Fibroblast of pulmonary artery (primary cell): ENCODE measurements around the gene NPIPA3.
"Not testable (repeated sequence)": the region's sequence is repeated elsewhere in the genome, so short reads cannot be mapped to it uniquely, and the experiment has no call there.

Experiments used
- DNase-seq: peaks from one replicate; pipeline ENCODE4 v3.0.0-alpha.2; 2010; ENCODE audit warnings: low read depth
- H3K4me3 ChIP-seq: replicated peaks from 2 replicates; pipeline ENCODE4 v1.5.1; 2011; ENCODE audit warnings: low read depth, mild to moderate bottlenecking, control low read depth, low read length, moderate library complexity
- CTCF ChIP-seq: IDR thresholded peaks from 2 replicates; pipeline ENCODE4 v1.5.1; 2011; ENCODE audit warnings: mild to moderate bottlenecking, control low read depth, low read length, inconsistent platforms; ENCODE audit errors: missing control alignments

Gene NPIPA3

DNA sequence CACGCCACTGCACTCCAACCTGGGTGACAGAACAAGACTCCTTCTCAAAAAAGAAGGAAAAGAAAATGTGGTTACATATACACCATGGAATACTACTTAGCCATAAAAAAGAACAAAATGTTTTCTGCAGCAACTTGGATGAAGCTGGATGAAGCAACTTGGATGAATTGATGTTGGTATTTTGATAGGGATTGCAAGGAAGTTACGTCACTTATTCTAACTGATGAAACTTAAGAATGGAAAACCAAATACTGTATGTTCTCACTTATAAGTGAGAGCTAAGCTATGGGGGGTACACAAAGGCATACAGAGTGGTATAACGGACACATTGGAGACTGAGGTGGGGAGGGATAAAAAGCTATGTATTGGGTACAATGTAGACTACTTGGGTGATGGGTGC lies 26.6 kb upstream of the NPIPA3 start:
- no peak for DNase-seq
- no peak for TF ChIP-seq CTCF
- no peak overlapping the region for H3K4me3 ChIP-seq

DNA sequence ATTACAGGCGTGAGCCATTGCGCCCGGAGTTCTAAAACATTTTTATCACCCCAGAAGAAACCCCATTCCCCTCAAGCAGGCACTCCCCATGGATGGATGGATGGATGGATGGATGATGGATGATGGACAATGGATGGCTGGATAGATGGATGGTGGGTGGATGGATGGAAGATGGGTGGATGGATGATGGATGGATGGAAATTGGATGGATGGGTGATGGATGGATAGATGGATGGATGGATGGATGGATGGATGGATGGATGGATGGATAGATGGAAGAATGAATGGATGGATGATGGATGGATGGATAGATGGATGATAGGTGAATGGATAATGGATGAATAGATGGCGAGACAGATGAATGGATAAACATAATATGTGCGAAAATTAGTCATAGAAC lies 25.6 kb upstream of the NPIPA3 start:
- TF ChIP-seq CTCF, result no peak
- H3K4me3 ChIP-seq, result no peak overlapping the region
- no peak for DNase-seq

DNA sequence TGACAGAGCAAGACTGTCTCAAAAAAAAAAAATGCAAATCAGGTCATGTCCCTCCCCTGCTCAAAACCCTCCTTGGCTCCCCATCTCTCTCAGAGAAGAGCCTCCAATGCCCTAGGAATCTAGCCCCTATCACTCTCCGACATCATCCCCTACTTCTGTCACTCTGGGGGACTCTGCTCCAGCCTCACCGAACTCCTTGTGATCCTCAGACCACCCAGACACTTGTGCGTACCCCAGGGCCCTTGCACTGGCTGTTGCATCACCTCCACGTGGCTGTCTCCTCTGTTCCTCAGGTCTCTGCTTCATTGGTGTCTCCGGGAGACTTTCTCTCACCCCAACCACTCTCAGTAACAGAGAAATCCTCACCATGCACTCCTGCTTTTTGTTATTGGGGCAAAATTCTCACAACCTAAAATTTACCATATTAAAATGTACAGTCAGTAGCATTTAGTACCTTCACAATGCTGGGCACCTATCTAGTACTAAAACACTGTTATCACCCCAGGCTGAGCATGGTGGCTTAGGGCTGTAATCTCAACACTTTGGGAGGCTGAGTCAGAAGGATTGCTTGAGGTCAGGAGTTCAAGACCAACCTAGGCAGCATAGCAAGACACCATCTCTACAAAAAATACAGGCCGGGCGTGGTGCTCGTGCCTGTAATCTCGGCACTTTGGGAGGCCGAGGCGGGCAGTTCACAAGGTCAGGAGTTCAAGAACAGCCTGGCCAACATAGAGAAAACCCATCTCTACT lies 24.3 kb upstream of the NPIPA3 start:
- DNase-seq, result no peak
- H3K4me3 ChIP-seq, result no peak overlapping the region
- no peak for TF ChIP-seq CTCF

DNA sequence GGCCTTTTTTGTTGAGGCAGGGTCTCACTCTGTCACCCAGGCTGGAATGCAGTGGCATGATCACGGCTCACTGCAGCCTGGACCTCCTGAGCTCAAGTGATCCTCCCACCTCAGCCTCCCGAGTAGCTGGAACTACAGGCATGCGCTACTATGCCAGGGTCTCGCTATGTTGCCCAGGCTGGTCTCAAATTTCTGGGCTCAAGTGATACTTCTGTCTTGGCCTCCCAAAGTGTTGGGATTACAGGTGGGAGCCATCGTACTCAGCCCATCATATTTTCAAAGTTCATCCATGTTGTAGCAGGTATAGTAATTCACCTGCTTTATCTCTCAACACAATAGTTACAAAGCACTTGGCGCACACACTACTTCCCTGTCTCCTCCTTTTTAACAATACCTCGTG lies 22.8 kb upstream of the NPIPA3 start:
- H3K4me3 ChIP-seq, DNase-seq: not testable (repeated sequence)

GRCh38 chr16:14681115-14681514 lies 22.1 kb upstream of the NPIPA3 start:
- no peak for DNase-seq
- no peak overlapping the region for H3K4me3 ChIP-seq
- TF ChIP-seq CTCF, result no peak

GRCh38 chr16:14682121-14682520 lies 21.1 kb upstream of the NPIPA3 start:
- no peak for TF ChIP-seq CTCF
- no peak overlapping the region for H3K4me3 ChIP-seq
- DNase-seq, result no peak

DNA sequence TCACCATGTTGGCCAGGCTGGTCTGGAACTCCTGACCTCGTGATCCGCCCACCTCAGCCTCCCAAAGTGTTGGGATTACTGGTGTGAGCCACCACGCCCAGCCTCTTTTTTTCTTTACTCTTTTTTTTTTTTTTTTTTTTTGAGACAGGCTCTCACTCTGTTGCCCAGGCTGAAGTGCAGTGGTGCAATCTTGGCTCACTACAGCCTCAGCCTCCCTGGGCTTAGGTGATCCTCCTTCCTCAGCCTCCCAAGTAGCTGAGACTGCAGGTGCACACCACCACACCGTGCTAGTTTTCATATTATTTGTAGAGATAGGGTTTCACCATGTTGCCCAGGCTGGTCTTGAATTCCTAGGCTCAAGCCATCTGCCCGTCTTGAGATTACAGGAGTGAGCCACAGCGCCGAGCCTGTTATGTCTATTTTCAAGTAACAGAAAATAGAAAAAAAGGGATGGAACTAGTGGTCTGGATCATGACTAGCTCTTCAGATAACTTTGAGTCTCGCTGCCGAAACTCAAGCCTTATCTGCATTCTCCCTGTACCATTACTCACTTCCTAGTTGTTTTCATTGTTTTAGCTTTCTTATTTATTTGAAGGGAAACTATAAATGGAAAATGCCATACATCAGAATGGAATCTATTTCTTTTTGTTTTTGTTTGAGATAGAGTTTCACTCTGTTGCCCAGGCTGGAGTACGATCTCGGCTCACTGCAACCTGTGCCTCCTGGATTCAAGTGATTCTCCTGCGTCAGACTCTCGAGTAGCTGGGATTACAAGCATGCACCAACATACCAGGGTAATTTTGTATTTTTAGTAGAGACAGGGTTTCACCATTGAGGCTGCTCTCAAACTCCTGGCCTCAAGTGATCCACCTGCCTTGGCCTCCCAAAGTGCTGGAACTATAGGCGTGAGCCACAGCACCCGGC lies 17.1 kb upstream of the NPIPA3 start:
- not testable (repeated sequence) for H3K4me3 ChIP-seq
- peak; percentile 85 for DNase-seq

DNA sequence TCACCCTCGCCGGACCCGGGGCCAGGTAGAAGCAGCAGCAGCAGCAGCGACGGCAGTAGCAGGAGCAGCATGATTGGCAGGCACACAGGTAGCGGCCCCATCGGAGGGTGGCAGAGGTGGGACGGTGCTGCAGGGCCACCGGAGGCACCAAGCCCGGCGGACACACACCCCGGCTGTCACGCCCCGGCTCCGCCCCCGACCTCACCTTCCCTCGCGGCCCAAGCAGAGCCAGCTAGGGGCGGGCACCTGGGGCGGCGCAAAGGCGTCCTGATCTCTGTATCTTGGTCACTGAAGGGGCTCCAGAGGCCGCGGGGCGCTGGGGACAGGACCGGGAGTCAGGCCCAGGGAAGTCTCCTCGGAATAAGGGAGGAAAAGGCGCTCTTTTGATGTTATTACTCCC lies 9.1 kb upstream of the NPIPA3 start, which contains the start of gene PLA2G10:
Gene PLA2G10, minus strand, starts transcription at position 180 of the 400 bp plus-strand sequence. Its CDS starts 79 bp downstream, at position 101.
- H3K4me3 ChIP-seq, result not testable (repeated sequence)

GRCh38 chr16:14701859-14702258 lies 1.4 kb upstream of the NPIPA3 start:
- not testable (repeated sequence) for H3K4me3 ChIP-seq

More for the DNA sequence above, 9.1 kb upstream of the NPIPA3 start, which contains the start of gene PLA2G10:
- not testable (repeated sequence) for DNase-seq

GRCh38 chr16:14702672-14703071 lies 539 bp upstream of the NPIPA3 start:
- DNase-seq, H3K4me3 ChIP-seq: not testable (repeated sequence)

More at GRCh38 chr16:14701859-14702258, 1.4 kb upstream of the NPIPA3 start:
- not testable (repeated sequence) for DNase-seq

- not testable (repeated sequence) for H3K4me3 ChIP-seq, DNase-seq
These were observed 30.0 kb downstream of the NPIPA3 start for GRCh38 chr16:14733233-14733632.

- DNase-seq, H3K4me3 ChIP-seq: not testable (repeated sequence)
These were observed 37.7 kb downstream of the NPIPA3 start for GRCh38 chr16:14740832-14741385.
